Nephron progenitor cell (in vitro differentiated cells): ENCODE data around the gene PPP2R2D.

Source experiments
- DNase-seq: peaks from one replicate; pipeline ENCODE4 v3.0.0; 2021
- H3K27ac Mint-ChIP-seq: 2 replicates; pipeline ENCODE4 v1.8.0; 2021; ENCODE audit warnings: mild to moderate bottlenecking, moderate library complexity, mixed read lengths
- H3K27me3 Mint-ChIP-seq: 2 replicates; pipeline ENCODE4 v1.8.0; 2021; ENCODE audit warnings: mild to moderate bottlenecking, low read depth, mixed read lengths; ENCODE audit not compliant: poor library complexity
- H3K36me3 Mint-ChIP-seq: 2 replicates; pipeline ENCODE4 v1.8.0; 2021; ENCODE audit warnings: low read depth, mixed read lengths
- H3K4me1 Mint-ChIP-seq: 2 replicates; pipeline ENCODE4 v1.8.0; 2021; ENCODE audit warnings: mixed read lengths
- H3K4me3 Mint-ChIP-seq: 2 replicates; pipeline ENCODE4 v1.8.0; 2021; ENCODE audit warnings: mild to moderate bottlenecking, moderate library complexity, mixed read lengths
- H3K9me3 Mint-ChIP-seq: 2 replicates; pipeline ENCODE4 v1.8.0; 2021; ENCODE audit warnings: mild to moderate bottlenecking, moderate library complexity, mixed read lengths
- CTCF ChIP-seq: fragments of 200-600 bp; sonication (generic); IDR thresholded peaks from 2 replicates; pipeline ENCODE4 v1.5.0; 2021; ENCODE audit warnings: antibody characterized with exemption

Gene PPP2R2D

DNA sequence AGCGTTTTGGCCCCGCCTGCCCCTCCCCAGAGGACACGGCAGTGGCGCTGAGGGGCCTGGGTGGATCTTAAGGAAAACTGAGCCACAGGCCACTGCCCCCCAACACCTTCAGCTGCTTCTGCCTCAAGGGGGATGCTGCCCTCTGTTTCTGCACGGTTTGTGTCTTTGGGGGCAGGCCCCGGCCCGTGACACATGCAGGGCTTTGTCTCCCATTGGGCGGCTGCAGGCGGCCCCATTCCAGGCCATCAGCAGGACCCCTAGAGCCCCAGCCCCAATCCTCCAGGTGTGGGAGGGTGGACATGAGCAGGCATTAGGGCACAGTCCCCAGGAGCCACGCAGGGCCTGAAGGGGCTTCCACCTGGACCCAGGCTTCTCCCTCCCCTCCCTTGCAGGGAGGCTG, 25.3 kb upstream of the PPP2R2D start:
- no peak for TF ChIP-seq CTCF
- H3K27ac Mint-ChIP-seq: no peak overlapping the region
- peaks cover 18% of the 10 kb centered on the region for H3K9me3 Mint-ChIP-seq
- no peak for DNase-seq
- H3K4me3 Mint-ChIP-seq: no peak overlapping the region
- no peaks in the 10 kb centered on the region for H3K36me3 Mint-ChIP-seq
- peaks cover 33% of the 10 kb centered on the region for H3K27me3 Mint-ChIP-seq
- H3K4me1 Mint-ChIP-seq: peaks cover 11% of the 10 kb centered on the region

- Mint-ChIP-seq H3K27me3 (peaks cover 35% of the 10 kb centered on the region), H3K9me3 (peaks cover 18% of the 10 kb centered on the region), H3K36me3 (no peaks in the 10 kb centered on the region), H3K4me1 (peaks cover 11% of the 10 kb centered on the region), H3K27ac (no peak overlapping the region), H3K4me3 (no peak overlapping the region)
- TF ChIP-seq CTCF: no peak
- DNase-seq: no peak
Measured at GRCh38 chr10:131876017-131876416, 24.8 kb upstream of the PPP2R2D start.

GRCh38 chr10:131876508-131876907, 24.3 kb upstream of the PPP2R2D start:
- H3K27ac Mint-ChIP-seq: no peak overlapping the region
- no peak for DNase-seq
- peaks cover 18% of the 10 kb centered on the region for H3K9me3 Mint-ChIP-seq
- peaks cover 8% of the 10 kb centered on the region for H3K4me1 Mint-ChIP-seq
- H3K36me3 Mint-ChIP-seq: no peaks in the 10 kb centered on the region
- no peak overlapping the region for H3K4me3 Mint-ChIP-seq
- H3K27me3 Mint-ChIP-seq: peaks cover 34% of the 10 kb centered on the region
- TF ChIP-seq CTCF: no peak

DNA sequence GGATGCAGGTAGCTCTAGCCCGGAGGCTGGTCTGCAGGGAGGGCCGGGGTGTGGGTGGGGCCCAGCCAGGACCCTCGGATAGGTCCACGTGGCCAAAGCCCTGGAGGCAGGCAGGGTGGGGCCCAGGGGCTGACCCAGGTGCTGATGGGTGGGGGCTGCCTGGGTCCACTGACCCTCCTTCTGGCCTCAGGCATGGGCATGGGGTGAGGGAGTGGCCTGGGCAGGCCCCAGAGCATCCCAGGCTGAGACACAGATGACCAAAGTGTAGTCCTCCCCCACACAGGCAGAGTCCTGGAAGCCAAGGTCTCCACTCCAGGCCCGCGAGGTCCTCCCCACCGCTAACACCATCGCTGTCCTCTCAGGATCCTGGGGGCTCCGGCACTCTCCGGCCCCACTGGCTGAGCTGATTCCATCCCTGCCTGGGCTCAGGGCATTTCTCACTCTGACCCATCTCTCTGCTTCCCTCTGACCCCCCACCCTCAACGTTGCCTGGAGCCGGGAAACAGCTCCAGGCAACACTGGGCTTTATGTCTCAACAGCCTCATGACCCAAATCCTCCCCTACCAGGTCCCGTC, 20.7 kb upstream of the PPP2R2D start:
- Mint-ChIP-seq H3K27me3 (peaks cover 30% of the 10 kb centered on the region), H3K9me3 (peaks cover 25% of the 10 kb centered on the region), H3K36me3 (no peaks in the 10 kb centered on the region), H3K4me1 (no peaks in the 10 kb centered on the region), H3K27ac (no peak overlapping the region), H3K4me3 (no peak overlapping the region)
- no peak for TF ChIP-seq CTCF
- no peak for DNase-seq

DNA sequence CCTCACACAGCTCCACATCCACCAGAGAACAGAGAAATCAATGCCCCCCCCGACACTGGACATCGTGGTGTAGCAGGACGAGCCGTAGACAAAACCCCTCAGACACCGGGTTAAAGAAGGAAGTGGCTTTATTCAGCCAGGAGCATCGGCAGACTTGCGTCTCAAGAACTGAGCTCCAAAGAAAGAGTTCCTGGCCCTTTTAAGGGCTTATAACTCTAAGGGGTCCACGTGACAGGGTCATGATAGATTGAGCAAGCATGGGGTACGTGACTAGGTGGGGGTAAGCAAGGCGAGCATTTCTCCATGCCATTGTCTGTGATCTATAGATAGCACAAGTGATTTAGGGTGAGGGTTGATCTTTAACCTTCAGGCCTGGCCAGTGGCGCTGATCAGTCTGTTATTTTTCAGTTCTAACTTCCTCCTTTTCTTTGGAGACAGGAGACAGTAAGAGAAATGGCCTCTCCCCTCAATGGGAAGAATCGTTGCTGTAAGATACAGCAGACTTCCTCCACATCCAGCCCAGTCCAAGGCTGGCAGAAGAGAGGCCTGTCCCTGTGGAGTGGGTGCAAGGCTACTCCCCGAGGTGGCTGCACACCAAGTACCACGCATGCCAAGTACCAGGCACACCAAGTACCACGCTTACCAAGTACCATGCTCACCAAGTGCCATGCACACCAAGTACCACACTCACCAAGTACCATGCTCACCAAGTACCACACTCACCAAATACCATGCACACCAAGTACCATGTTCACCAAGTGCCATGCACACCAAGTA, 19.5 kb upstream of the PPP2R2D start:
- no peak for DNase-seq
- TF ChIP-seq CTCF: no peak
- no peak overlapping the region for H3K27ac Mint-ChIP-seq

GRCh38 chr10:131882151-131882550, 18.7 kb upstream of the PPP2R2D start:
- Mint-ChIP-seq H3K4me1 (peaks cover 17% of the 10 kb centered on the region), H3K36me3 (no peaks in the 10 kb centered on the region), H3K9me3 (peaks cover 25% of the 10 kb centered on the region), H3K27me3 (peaks cover 23% of the 10 kb centered on the region), H3K27ac (no peak overlapping the region), H3K4me3 (no peak overlapping the region)
- no peak for TF ChIP-seq CTCF
- no peak for DNase-seq

More for the DNA sequence above, 19.5 kb upstream of the PPP2R2D start:
- H3K27me3 Mint-ChIP-seq: peaks cover 26% of the 10 kb centered on the region
- H3K4me1 Mint-ChIP-seq: peaks cover 10% of the 10 kb centered on the region
- no peaks in the 10 kb centered on the region for H3K36me3 Mint-ChIP-seq
- peaks cover 25% of the 10 kb centered on the region for H3K9me3 Mint-ChIP-seq
- H3K4me3 Mint-ChIP-seq: no peak overlapping the region
